Measurements from ENCODE around the gene NOS1AP.

Gene NOS1AP

GRCh38 chr1:162299018-162299417, 229.5 kb downstream of the NOS1AP start:
- TF ChIP-seq ELF4 (IDR thresholded peaks at IDR 0.05) (no peak), L3MBTL2 (conservative IDR thresholded peaks at IDR 0.05) (no peak), FOXA1 (IDR thresholded peaks at IDR 0.05) (no peak), CTBP1 (IDR thresholded peaks at IDR 0.05; ENCODE audit: borderline replicate concordance) (no peak), BHLHE40 (IDR thresholded peaks at IDR 0.05; ENCODE audit: borderline replicate concordance) (no peak), ARNT (IDR thresholded peaks at IDR 0.05) (no peak), FOXK2 (IDR thresholded peaks at IDR 0.05) (no peak), TARDBP (IDR thresholded peaks at IDR 0.05) (no peak), ZNF384 (IDR thresholded peaks at IDR 0.05) (no peak), NFRKB (IDR thresholded peaks at IDR 0.05) (no peak), HDGF (IDR thresholded peaks at IDR 0.05; ENCODE audit: borderline replicate concordance) (no peak), SUZ12 (IDR thresholded peaks at IDR 0.05) (no peak), LEF1 (IDR thresholded peaks at IDR 0.05; ENCODE audit: borderline replicate concordance) (no peak), SP1 (IDR thresholded peaks at IDR 0.05) (no peak), FOXM1 (IDR thresholded peaks at IDR 0.05; ENCODE audit: borderline replicate concordance) (no peak)
- TF ChIP-seq, protein P1, sequence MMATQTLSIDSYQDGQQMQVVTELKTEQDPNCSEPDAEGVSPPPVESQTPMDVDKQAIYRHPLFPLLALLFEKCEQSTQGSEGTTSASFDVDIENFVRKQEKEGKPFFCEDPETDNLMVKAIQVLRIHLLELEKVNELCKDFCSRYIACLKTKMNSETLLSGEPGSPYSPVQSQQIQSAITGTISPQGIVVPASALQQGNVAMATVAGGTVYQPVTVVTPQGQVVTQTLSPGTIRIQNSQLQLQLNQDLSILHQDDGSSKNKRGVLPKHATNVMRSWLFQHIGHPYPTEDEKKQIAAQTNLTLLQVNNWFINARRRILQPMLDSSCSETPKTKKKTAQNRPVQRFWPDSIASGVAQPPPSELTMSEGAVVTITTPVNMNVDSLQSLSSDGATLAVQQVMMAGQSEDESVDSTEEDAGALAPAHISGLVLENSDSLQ (IDR thresholded peaks at IDR 0.05), result no peak
- DNase-seq (ENCODE audit: extremely low spot score), result no peak
- POLR2A ChIA-PET, result no interaction called here
- CTCF ChIA-PET, result no interaction called here

DNA sequence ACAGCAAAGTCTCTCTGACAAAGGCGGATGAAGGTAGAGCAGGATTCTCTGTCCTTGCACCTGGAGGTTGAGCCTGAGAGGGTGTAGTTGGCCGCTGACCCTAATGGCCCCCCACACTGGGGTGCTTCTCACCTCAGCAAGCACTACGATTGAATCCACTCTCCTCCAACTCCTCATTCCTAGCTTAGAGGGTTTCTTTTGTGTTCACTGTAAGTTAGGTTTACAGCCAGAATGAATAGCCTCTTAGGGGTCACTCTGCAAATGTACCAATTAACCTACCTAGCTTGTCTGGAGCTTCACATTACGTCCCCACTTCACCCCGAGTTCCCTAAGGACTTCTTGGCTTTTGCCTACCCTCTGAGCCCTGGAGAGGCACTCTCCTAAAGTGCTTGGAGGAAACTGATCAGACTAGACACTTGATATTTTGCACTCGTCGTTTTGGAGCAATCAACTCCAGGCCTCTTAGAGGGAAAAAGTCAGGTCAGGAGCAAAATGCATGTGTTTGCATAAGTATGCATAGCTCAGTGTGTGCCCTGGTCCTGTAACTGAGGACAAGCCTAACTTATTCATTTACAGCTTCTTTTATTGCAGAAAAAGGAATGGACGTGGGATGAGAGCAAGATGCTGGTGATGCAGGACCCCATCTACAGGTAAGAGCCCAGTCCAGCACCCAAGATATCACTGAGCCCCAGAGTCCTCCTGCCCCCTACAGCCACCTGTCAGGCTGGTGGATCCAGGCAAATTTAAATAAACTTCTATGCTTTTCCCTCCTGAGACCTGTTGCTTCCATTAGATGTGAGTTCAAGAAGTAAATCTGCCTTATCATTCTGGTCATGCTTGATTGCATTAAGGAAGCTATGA, 230.8 kb downstream of the NOS1AP start:
- ChIA-PET CTCF (interaction anchor here (0.9 kb wide), 1 partner anchor 13 kb away, joined by 3 read pairs; no protein-coding TSS in a partner anchor), POLR2A (no interaction called here)
- DNase-seq (ENCODE audit: extremely low spot score), result no peak
- TF ChIP-seq SP1 (IDR thresholded peaks at IDR 0.05) (no peak), FOXM1 (IDR thresholded peaks at IDR 0.05; ENCODE audit: borderline replicate concordance) (no peak), ARNT (IDR thresholded peaks at IDR 0.05) (no peak), CTBP1 (IDR thresholded peaks at IDR 0.05; ENCODE audit: borderline replicate concordance) (no peak), FOXA1 (IDR thresholded peaks at IDR 0.05) (no peak), ELF4 (IDR thresholded peaks at IDR 0.05) (no peak), ZNF384 (IDR thresholded peaks at IDR 0.05) (no peak)
- TF ChIP-seq, protein P1 (IDR thresholded peaks at IDR 0.05), result no peak

DNA sequence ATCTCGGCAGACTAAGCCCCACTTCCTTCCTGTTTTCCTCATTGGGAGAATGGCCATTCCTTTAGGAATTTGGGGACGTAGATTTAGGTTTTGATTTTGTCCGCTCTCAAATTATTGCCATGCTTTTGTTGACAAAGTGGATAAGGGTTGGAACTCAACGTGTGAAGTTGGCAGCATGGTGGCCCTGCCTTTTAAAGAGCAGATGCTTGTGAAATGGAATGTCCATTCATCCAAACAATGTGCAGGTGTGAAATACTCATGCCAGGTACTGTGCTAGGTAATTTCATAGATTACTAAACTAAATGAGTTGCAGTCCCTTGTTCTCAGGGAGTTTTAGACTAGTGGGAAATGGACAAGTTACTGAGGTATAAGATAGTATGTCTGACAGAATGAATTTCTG, 232.2 kb downstream of the NOS1AP start:
- ChIA-PET POLR2A (no interaction called here), CTCF (no interaction called here)
- DNase-seq (ENCODE audit: extremely low spot score), result no peak
- TF ChIP-seq TARDBP (IDR thresholded peaks at IDR 0.05), result no peak
- no peak for TF ChIP-seq FOXK2 (IDR thresholded peaks at IDR 0.05)
- TF ChIP-seq, protein P1 (IDR thresholded peaks at IDR 0.05), result no peak

DNA sequence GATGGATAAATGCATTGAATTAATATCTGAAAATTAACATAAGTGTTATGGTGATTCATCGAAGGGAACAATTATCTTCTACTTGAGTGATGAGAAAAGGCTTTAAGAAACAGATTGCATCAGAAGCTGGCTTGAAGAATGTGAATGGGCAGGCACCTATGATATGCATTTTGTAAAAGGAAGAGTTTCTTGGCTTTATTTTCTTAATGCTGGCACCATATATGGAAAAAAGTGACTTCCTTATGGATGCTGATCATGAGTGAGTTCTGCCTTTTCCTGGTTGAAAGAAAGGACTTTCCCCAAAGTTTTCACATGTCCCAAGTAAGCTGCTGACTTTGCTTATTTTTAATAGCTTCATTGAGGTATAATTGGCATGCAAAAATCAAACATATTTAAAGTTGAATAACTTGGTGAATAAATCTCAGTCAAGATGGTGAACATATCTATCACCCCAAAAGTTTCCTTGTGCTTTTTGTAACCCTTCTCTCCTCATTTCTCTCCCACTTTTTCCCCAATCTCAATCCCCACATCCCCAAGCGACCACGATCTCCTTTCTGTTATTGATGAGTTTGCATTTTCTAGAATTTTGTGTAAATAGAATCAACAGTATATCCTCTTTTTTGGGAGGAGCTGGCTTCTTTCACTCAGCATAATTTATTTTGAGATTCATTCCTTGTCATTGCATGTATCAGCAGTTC, 233.0 kb downstream of the NOS1AP start:
- DNase-seq (ENCODE audit: extremely low spot score), result no peak
- ChIA-PET POLR2A (no interaction called here), CTCF (no interaction called here)
- TF ChIP-seq CTBP1 (IDR thresholded peaks at IDR 0.05; ENCODE audit: borderline replicate concordance) (no peak), NFRKB (IDR thresholded peaks at IDR 0.05) (no peak), SP1 (IDR thresholded peaks at IDR 0.05) (no peak), ELF4 (IDR thresholded peaks at IDR 0.05) (no peak), BHLHE40 (IDR thresholded peaks at IDR 0.05; ENCODE audit: borderline replicate concordance) (no peak), FOXA1 (IDR thresholded peaks at IDR 0.05) (no peak), SUZ12 (IDR thresholded peaks at IDR 0.05) (no peak), FOXM1 (IDR thresholded peaks at IDR 0.05; ENCODE audit: borderline replicate concordance) (no peak), FOXK2 (IDR thresholded peaks at IDR 0.05) (no peak), HDGF (IDR thresholded peaks at IDR 0.05; ENCODE audit: borderline replicate concordance) (no peak), LEF1 (IDR thresholded peaks at IDR 0.05; ENCODE audit: borderline replicate concordance) (no peak), TARDBP (IDR thresholded peaks at IDR 0.05) (no peak), ARNT (IDR thresholded peaks at IDR 0.05) (no peak), ZNF384 (IDR thresholded peaks at IDR 0.05) (no peak)
- TF ChIP-seq, protein P1 (IDR thresholded peaks at IDR 0.05), result no peak

- no peak for DNase-seq (ENCODE audit: extremely low spot score)
- TF ChIP-seq FOXA1 (IDR thresholded peaks at IDR 0.05) (no peak), ZNF384 (IDR thresholded peaks at IDR 0.05) (no peak), SUZ12 (IDR thresholded peaks at IDR 0.05) (no peak), L3MBTL2 (conservative IDR thresholded peaks at IDR 0.05) (no peak), SP1 (IDR thresholded peaks at IDR 0.05) (no peak), ARNT (IDR thresholded peaks at IDR 0.05) (no peak), HDGF (IDR thresholded peaks at IDR 0.05; ENCODE audit: borderline replicate concordance) (no peak), ELF4 (IDR thresholded peaks at IDR 0.05) (no peak), BHLHE40 (IDR thresholded peaks at IDR 0.05; ENCODE audit: borderline replicate concordance) (no peak), FOXK2 (IDR thresholded peaks at IDR 0.05) (no peak), CTBP1 (IDR thresholded peaks at IDR 0.05; ENCODE audit: borderline replicate concordance) (no peak), FOXM1 (IDR thresholded peaks at IDR 0.05; ENCODE audit: borderline replicate concordance) (no peak), NFRKB (IDR thresholded peaks at IDR 0.05) (no peak), LEF1 (IDR thresholded peaks at IDR 0.05; ENCODE audit: borderline replicate concordance) (no peak), TARDBP (IDR thresholded peaks at IDR 0.05) (no peak)
- TF ChIP-seq, protein P1 (IDR thresholded peaks at IDR 0.05), result no peak
- ChIA-PET CTCF (no interaction called here), POLR2A (no interaction called here)
Observed at GRCh38 chr1:162303004-162303344, 233.5 kb downstream of the NOS1AP start.
